Measurements from ENCODE around the gene TBCEL.

TBCEL gene

GRCh38 chr11:121041072-121041471, 17.2 kb downstream of the TBCEL start:
- no peak for TF ChIP-seq CTCF (IDR thresholded peaks at IDR 0.05; ENCODE audit: low read depth, low read length, missing control alignments)
- DNase-seq (ENCODE audit: low read depth) = no peak
- H3K4me3 ChIP-seq (ENCODE audit: low read depth, low read length) = no peak overlapping the region

GRCh38 chr11:121042296-121042695, 18.4 kb downstream of the TBCEL start:
- no peak overlapping the region for H3K4me3 ChIP-seq (ENCODE audit: low read depth, low read length)
- no peak for DNase-seq (ENCODE audit: low read depth)
- TF ChIP-seq CTCF (IDR thresholded peaks at IDR 0.05; ENCODE audit: low read depth, low read length, missing control alignments) = no peak

- no peak for TF ChIP-seq CTCF (IDR thresholded peaks at IDR 0.05; ENCODE audit: low read depth, low read length, missing control alignments)
- DNase-seq (ENCODE audit: low read depth) = no peak
- no peak overlapping the region for H3K4me3 ChIP-seq (ENCODE audit: low read depth, low read length)
These were observed 24.0 kb downstream of the TBCEL start for GRCh38 chr11:121047926-121048325.

- no peak for DNase-seq (ENCODE audit: low read depth)
- TF ChIP-seq CTCF (IDR thresholded peaks at IDR 0.05; ENCODE audit: low read depth, low read length, missing control alignments) = no peak
- H3K4me3 ChIP-seq (ENCODE audit: low read depth, low read length) = no peak overlapping the region
These were observed 24.7 kb downstream of the TBCEL start for GRCh38 chr11:121048464-121049233.

- no peak overlapping the region for H3K4me3 ChIP-seq (ENCODE audit: low read depth, low read length)
- TF ChIP-seq CTCF (IDR thresholded peaks at IDR 0.05; ENCODE audit: low read depth, low read length, missing control alignments) = no peak
- DNase-seq (ENCODE audit: low read depth) = no peak
These were observed 29.3 kb downstream of the TBCEL start for GRCh38 chr11:121053244-121053643.

GRCh38 chr11:121054266-121054665, 30.4 kb downstream of the TBCEL start:
- TF ChIP-seq CTCF (IDR thresholded peaks at IDR 0.05; ENCODE audit: low read depth, low read length, missing control alignments) = no peak
- no peak for DNase-seq (ENCODE audit: low read depth)
- no peak overlapping the region for H3K4me3 ChIP-seq (ENCODE audit: low read depth, low read length)

GRCh38 chr11:121055076-121055475, 31.2 kb downstream of the TBCEL start:
- DNase-seq (ENCODE audit: low read depth) = no peak
- H3K4me3 ChIP-seq (ENCODE audit: low read depth, low read length) = no peak overlapping the region
- no peak for TF ChIP-seq CTCF (IDR thresholded peaks at IDR 0.05; ENCODE audit: low read depth, low read length, missing control alignments)
